Hepatocyte (in vitro differentiated cells): ENCODE data around the gene FBXO38. TPM values are rescaled to one million over a fixed set of nuclear protein-coding genes. Genes with fewer than 3 reads are reported as not detected.
A peak's percentile ranks its signal among the peaks of the same experiment; 100 is the strongest.

Experiments
- DNase-seq: peaks from one replicate; pipeline ENCODE4 v3.0.0-alpha.2; 2016; ENCODE audit warnings: low spot score
- H2AFZ ChIP-seq: fragments of 200-600 bp; sonication (generic); 2 replicates; pipeline ENCODE4 v1.6.0; 2016; ENCODE audit warnings: antibody characterized with exemption, mild to moderate bottlenecking
- H3K27ac ChIP-seq: fragments of 200-600 bp; sonication (generic); 2 replicates; pipeline ENCODE4 v1.5.1; 2016; ENCODE audit warnings: mild to moderate bottlenecking
- H3K27me3 ChIP-seq: fragments of 200-600 bp; sonication (generic); 2 replicates; pipeline ENCODE4 v1.6.1; 2016
- H3K36me3 ChIP-seq: fragments of 200-600 bp; sonication (generic); replicated peaks from 2 replicates; pipeline ENCODE4 v1.5.1; 2016; ENCODE audit warnings: low read depth; ENCODE audit not compliant: insufficient read depth
- H3K4me1 ChIP-seq: fragments of 200-600 bp; sonication (generic); 2 replicates; pipeline ENCODE4 v1.5.1; 2016; ENCODE audit warnings: mild to moderate bottlenecking, moderate library complexity; ENCODE audit not compliant: insufficient read depth
- H3K4me2 ChIP-seq: fragments of 200-600 bp; sonication (generic); 2 replicates; pipeline ENCODE4 v1.6.0; 2016
- H3K4me3 ChIP-seq: fragments of 200-600 bp; sonication (generic); 2 replicates; pipeline ENCODE4 v1.5.1; 2016; ENCODE audit warnings: mild to moderate bottlenecking
- H3K79me2 ChIP-seq: fragments of 200-600 bp; sonication (generic); 2 replicates; pipeline ENCODE4 v1.6.0; 2017; ENCODE audit warnings: mild to moderate bottlenecking
- H3K9me2 ChIP-seq: fragments of 200-600 bp; sonication (generic); replicated peaks from 2 replicates; pipeline ENCODE4 v1.6.0; 2017; ENCODE audit warnings: mild to moderate bottlenecking; ENCODE audit not compliant: insufficient read depth
- H3K9me3 ChIP-seq: fragments of 200-600 bp; sonication (generic); 2 replicates; pipeline ENCODE4 v1.5.1; 2016; ENCODE audit warnings: low read depth, mild to moderate bottlenecking
- H4K20me1 ChIP-seq: fragments of 200-600 bp; sonication (generic); 2 replicates; pipeline ENCODE4 v1.6.0; 2016; ENCODE audit warnings: mild to moderate bottlenecking; ENCODE audit not compliant: insufficient read depth, poor library complexity, severe bottlenecking
- CTCF ChIP-seq: fragments of 200-600 bp; sonication (generic); IDR thresholded peaks from 2 replicates; pipeline ENCODE4 v1.5.1; 2016; ENCODE audit warnings: antibody characterized with exemption, mild to moderate bottlenecking; ENCODE audit not compliant: poor library complexity
- EZH2 ChIP-seq: fragments of 200-600 bp; sonication (generic); IDR thresholded peaks from 2 replicates; pipeline ENCODE4 v1.6.1; 2016; ENCODE audit warnings: antibody characterized with exemption, mild to moderate bottlenecking, borderline replicate concordance
- EZH2phosphoT487 ChIP-seq: fragments of 200-600 bp; sonication (generic); IDR thresholded peaks from one replicate; pipeline ENCODE4 v1.6.1; 2018; ENCODE audit warnings: antibody characterized with exemption, mild to moderate bottlenecking, low read depth, moderate library complexity; ENCODE audit not compliant: unreplicated experiment, severe bottlenecking
- WGBS: methylation state at CpG from one replicate; pipeline ENCODE4 v1.1.6; 2016; ENCODE audit warnings: low lambda C conversion rate; ENCODE audit errors: missing lambda C conversion rate; 5-methylcytosine and 5-hydroxymethylcytosine counted together
- polyA plus RNA-seq: library from polyadenylated mRNA; unstranded; fragments of >200 nt; fragmentation: Nextera tagmentation; extraction: Ambion mirVana; gene quantifications from 2 replicates; pipeline ENCODE4 v1.2.1, GENCODE V29; 2016
- total RNA-seq: library from RNA; depleted of rRNA; stranded (reverse); fragments of >200 nt; gene quantifications from 2 replicates; pipeline ENCODE4 v1.2.3, GENCODE V29; 2014

FBXO38 gene
- total and polyA plus RNA-seq, 2 experiments from 2014 or later, result 17.9 to 48.1 TPM

GRCh38 chr5:148368299-148368698 lies 15.5 kb upstream of the FBXO38 start:
- TF ChIP-seq CTCF, result no peak
- no peak for TF ChIP-seq EZH2
- no peak for TF ChIP-seq EZH2phosphoT487
- no peaks in the 10 kb centered on the region for H3K9me2 ChIP-seq
- H3K27ac ChIP-seq, result no peak overlapping the region
- no peaks in the 10 kb centered on the region for H3K27me3 ChIP-seq
- H3K4me1 ChIP-seq, result peaks cover 11% of the 10 kb centered on the region
- no peak overlapping the region for H2AFZ ChIP-seq
- no peaks in the 10 kb centered on the region for H3K79me2 ChIP-seq
- no peak overlapping the region for H3K4me3 ChIP-seq
- H3K9me3 ChIP-seq, result no peaks in the 10 kb centered on the region
- H4K20me1 ChIP-seq, result no peaks in the 10 kb centered on the region
- no peak for DNase-seq
- no peaks in the 10 kb centered on the region for H3K36me3 ChIP-seq
- H3K4me2 ChIP-seq, result no peak overlapping the region

- H3K27ac ChIP-seq, result no peak overlapping the region
- 51% methylated on average over 2 of the region's 2 CpGs for WGBS
- no peaks in the 10 kb centered on the region for H3K9me2 ChIP-seq
- no peak overlapping the region for H3K4me2 ChIP-seq
- H2AFZ ChIP-seq, result no peak overlapping the region
- H3K4me1 ChIP-seq, result peaks cover 17% of the 10 kb centered on the region
- no peaks in the 10 kb centered on the region for H3K9me3 ChIP-seq
- DNase-seq, result no peak
- no peaks in the 10 kb centered on the region for H3K27me3 ChIP-seq
- no peaks in the 10 kb centered on the region for H3K36me3 ChIP-seq
- no peaks in the 10 kb centered on the region for H3K79me2 ChIP-seq
- no peak for TF ChIP-seq EZH2
- TF ChIP-seq EZH2phosphoT487, result no peak
- TF ChIP-seq CTCF, result no peak
- no peaks in the 10 kb centered on the region for H4K20me1 ChIP-seq
- no peak overlapping the region for H3K4me3 ChIP-seq
These were observed 11.5 kb upstream of the FBXO38 start for GRCh38 chr5:148372166-148372725.

GRCh38 chr5:148372893-148373292 lies 10.9 kb upstream of the FBXO38 start:
- Histone ChIP-seq H3K9me3 (no peaks in the 10 kb centered on the region), H3K27ac (peak overlapping the region; percentile 32), H3K9me2 (no peaks in the 10 kb centered on the region)

More at GRCh38 chr5:148372893-148373292, 10.9 kb upstream of the FBXO38 start:
- peak overlapping the region; percentile 11 for H3K4me2 ChIP-seq
- no peak overlapping the region for H3K4me3 ChIP-seq
- H3K36me3 ChIP-seq, result no peaks in the 10 kb centered on the region
- H3K4me1 ChIP-seq, result peaks cover 17% of the 10 kb centered on the region
- H4K20me1 ChIP-seq, result no peaks in the 10 kb centered on the region
- H2AFZ ChIP-seq, result no peak overlapping the region
- DNase-seq, result no peak
- H3K27me3 ChIP-seq, result no peaks in the 10 kb centered on the region
- H3K79me2 ChIP-seq, result no peaks in the 10 kb centered on the region
- TF ChIP-seq EZH2phosphoT487 (no peak), CTCF (no peak), EZH2 (no peak)
